ENCODE data around the gene QDPR. TPM values are rescaled to one million over a fixed set of nuclear protein-coding genes. Genes with fewer than 3 reads are reported as not detected.

QDPR gene
- total and polyA plus RNA-seq, 8 donors, result 11.4 to 56.8 (median 16.8) TPM

DNA sequence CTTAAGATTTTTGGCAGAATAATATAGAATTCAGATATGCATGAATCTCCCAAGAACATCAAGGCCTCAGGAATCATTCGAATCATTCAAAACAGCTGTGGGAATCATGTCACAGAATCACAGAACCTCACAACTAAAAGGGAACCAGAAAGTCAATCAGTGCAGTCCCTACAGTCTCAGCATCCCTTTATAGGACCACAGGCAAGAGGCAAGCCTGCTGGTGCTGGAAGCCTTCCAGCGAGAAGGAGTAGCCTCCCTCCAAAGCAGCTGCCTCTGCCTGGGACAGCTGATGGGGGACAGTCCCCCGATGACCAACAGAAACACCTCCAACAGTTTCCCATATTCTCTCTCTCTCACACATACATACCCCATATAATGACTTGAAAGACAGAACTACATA is 20.7 kb downstream of the QDPR start:
- intact Hi-C loops (cut with DNase I), result no loop called here
- peaks cover 0 to 18% (median 4%) of the 10 kb centered on the region in 3 donors for H3K36me3 ChIP-seq
- no peak overlapping the region for H3K4me3 ChIP-seq
- no peak for FAIRE-seq
- no peak for ATAC-seq
- no peak for TF ChIP-seq CTCF (IDR thresholded peaks at IDR 0.05)
- H3K4me1 ChIP-seq, result peaks cover 7 to 12% (median 11%) of the 10 kb centered on the region in 3 donors
- no peak for DNase-seq
- H3K27ac ChIP-seq, result peak overlapping the region in 2 of 4 donors; percentile 38 to 61
- no peaks in the 10 kb centered on the region for H3K27me3 ChIP-seq
- no peaks in the 10 kb centered on the region for H3K9me3 ChIP-seq
- WGBS, 2 donors, result 70 to 84% methylated on average over 3 of the region's 3 CpGs

DNA sequence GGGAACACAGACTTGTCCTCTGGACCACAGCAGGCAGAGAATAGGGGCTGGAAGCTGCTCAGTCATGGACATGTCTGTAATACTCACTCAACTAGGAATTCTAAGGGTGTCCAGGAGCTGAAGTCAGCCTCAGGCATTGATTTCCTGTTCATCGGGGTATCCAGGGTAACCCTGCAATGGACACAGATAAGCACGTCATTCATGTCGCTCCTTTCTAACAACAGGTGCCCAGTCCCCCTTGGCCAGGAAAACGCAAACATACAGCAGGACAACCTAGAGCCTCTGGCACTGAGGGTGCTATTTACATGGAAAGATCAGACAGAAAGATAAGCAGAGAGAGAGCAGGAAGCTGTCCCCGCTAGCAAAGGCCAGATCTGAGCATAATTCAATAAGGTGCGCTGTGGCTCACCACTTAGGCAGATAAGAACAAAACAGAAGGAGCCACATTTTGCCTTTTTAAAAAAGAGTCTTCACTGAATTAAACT is 21.3 kb downstream of the QDPR start:
- Histone ChIP-seq H3K27me3 (no peaks in the 10 kb centered on the region), H3K36me3 (peaks cover 0 to 18% (median 4%) of the 10 kb centered on the region in 3 donors), H3K4me1 (peaks cover 7 to 12% (median 11%) of the 10 kb centered on the region in 3 donors), H3K9me3 (no peaks in the 10 kb centered on the region), H3K27ac (peak overlapping the region in 3 of 4 donors; percentile 2 to 61 (median 38)), H3K4me3 (no peak overlapping the region)
- FAIRE-seq (no peak), ATAC-seq (peak; percentile 90 to 94 (median 92)), DNase-seq (peak in 4 of 6 donors; percentile 40 to 63 (median 47))
- TF ChIP-seq CTCF (IDR thresholded peaks at IDR 0.05), result no peak
- intact Hi-C loops (cut with DNase I), result no loop called here
- WGBS, 2 donors, result 10 to 17% methylated on average over 6 of the region's 6 CpGs

- ATAC-seq, result no peak
- WGBS, 2 donors, result 76 to 82% methylated on average over 8 of the region's 8 CpGs
- Histone ChIP-seq H3K27ac (peak overlapping the region in 1 of 4 donors; percentile 38), H3K4me1 (peaks cover 7 to 12% (median 11%) of the 10 kb centered on the region in 3 donors), H3K27me3 (no peaks in the 10 kb centered on the region), H3K36me3 (peaks cover 0 to 18% (median 4%) of the 10 kb centered on the region in 3 donors), H3K4me3 (no peak overlapping the region), H3K9me3 (no peaks in the 10 kb centered on the region)
- FAIRE-seq, result no peak
- no peak for TF ChIP-seq CTCF (IDR thresholded peaks at IDR 0.05)
- DNase-seq, result no peak
- intact Hi-C loops (cut with DNase I), result no loop called here
Measured at GRCh38 chr4:17489721-17490120, 22.2 kb downstream of the QDPR start.

- ATAC-seq (no peak), DNase-seq (no peak), FAIRE-seq (no peak)
- WGBS, 2 donors, result 87% methylated on average over 5 of the region's 5 CpGs
- H3K4me1 ChIP-seq, result peaks cover 7 to 12% (median 11%) of the 10 kb centered on the region in 3 donors
- H3K9me3 ChIP-seq, result no peaks in the 10 kb centered on the region
- intact Hi-C loops (cut with DNase I), result no loop called here
- no peak overlapping the region for H3K27ac ChIP-seq
- no peak for TF ChIP-seq CTCF (IDR thresholded peaks at IDR 0.05)
- no peak overlapping the region for H3K4me3 ChIP-seq
- peaks cover 0 to 18% (median 4%) of the 10 kb centered on the region in 3 donors for H3K36me3 ChIP-seq
- no peaks in the 10 kb centered on the region for H3K27me3 ChIP-seq
Measured at GRCh38 chr4:17489123-17489522, 22.8 kb downstream of the QDPR start.

DNA sequence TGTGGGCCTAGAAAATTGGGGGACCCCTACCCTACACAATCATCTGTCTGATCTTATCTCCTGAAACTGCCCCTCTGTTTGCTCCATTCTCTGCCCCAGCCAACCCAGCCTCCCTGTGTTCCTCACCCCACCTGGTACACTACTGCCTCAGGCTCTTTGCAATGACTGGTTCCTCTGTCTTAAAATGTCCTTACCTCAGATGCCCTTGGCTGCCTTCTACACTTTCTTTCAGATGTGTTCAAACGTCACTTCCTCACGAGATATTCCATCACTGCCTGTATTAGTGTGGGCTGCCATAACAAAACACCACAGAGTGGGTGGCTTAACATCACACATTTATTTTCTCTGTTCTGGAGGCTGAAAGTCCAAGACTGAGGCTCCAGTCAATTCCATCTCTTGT is 29.2 kb downstream of the QDPR start:
- ATAC-seq (no peak), DNase-seq (no peak), FAIRE-seq (no peak)
- Histone ChIP-seq H3K4me3 (no peak overlapping the region), H3K27me3 (no peaks in the 10 kb centered on the region), H3K9me3 (no peaks in the 10 kb centered on the region), H3K36me3 (peaks cover 0 to 4% (median 0%) of the 10 kb centered on the region in 3 donors), H3K4me1 (no peaks in the 10 kb centered on the region), H3K27ac (no peak overlapping the region)
- no peak for TF ChIP-seq CTCF (IDR thresholded peaks at IDR 0.05)
- WGBS, 2 donors, result 90 to 98% methylated on average over 2 of the region's 2 CpGs
- intact Hi-C loops (cut with DNase I), result no loop called here
